H9 (cell line): ENCODE results near the gene GRM1. TPM values are rescaled to one million over a fixed set of nuclear protein-coding genes. Genes with fewer than 3 reads are reported as not detected.

Source experiments
- DNase-seq: peaks from one replicate; pipeline ENCODE4 v3.0.0-alpha.2; 2017
- H2AFZ ChIP-seq: one replicate; pipeline ENCODE4 v1.6.1; 2013; ENCODE audit warnings: mild to moderate bottlenecking, low read length, control low read depth, moderate library complexity
- H2AK5ac ChIP-seq: 2 replicates; pipeline ENCODE4 v1.6.1; 2013; ENCODE audit warnings: low read length, control low read depth, mixed read lengths; ENCODE audit not compliant: insufficient read length
- H2BK120ac ChIP-seq: one replicate; pipeline ENCODE4 v1.6.1; 2013; ENCODE audit warnings: low read depth, mild to moderate bottlenecking, low read length, control low read depth, inconsistent platforms; ENCODE audit not compliant: poor library complexity, severe bottlenecking
- H2BK12ac ChIP-seq: 2 replicates; pipeline ENCODE4 v1.6.1; 2013; ENCODE audit warnings: low read length, control low read depth, mixed read lengths, low read depth; ENCODE audit not compliant: insufficient read length
- H2BK15ac ChIP-seq: 2 replicates; pipeline ENCODE4 v1.6.1; 2013; ENCODE audit warnings: low read depth, low read length, control low read depth
- H2BK20ac ChIP-seq: one replicate; pipeline ENCODE4 v1.6.1; 2013; ENCODE audit warnings: low read depth, mild to moderate bottlenecking, low read length, control low read depth, inconsistent platforms; ENCODE audit not compliant: poor library complexity, severe bottlenecking
- H2BK5ac ChIP-seq: 2 replicates; pipeline ENCODE4 v1.6.1; 2013; ENCODE audit warnings: low read length, control low read depth, mixed read lengths; ENCODE audit not compliant: insufficient read length
- H3K14ac ChIP-seq: 2 replicates; pipeline ENCODE4 v1.6.1; 2013; ENCODE audit warnings: low read length, control low read depth; ENCODE audit not compliant: insufficient read depth
- H3K18ac ChIP-seq: 2 replicates; pipeline ENCODE4 v1.6.1; 2013; ENCODE audit warnings: low read depth, mild to moderate bottlenecking, mixed read lengths, low read length, control low read depth; ENCODE audit not compliant: insufficient read length
- H3K23ac ChIP-seq: 2 replicates; pipeline ENCODE4 v1.6.1; 2013; ENCODE audit warnings: low read length, control low read depth, mixed read lengths, low read depth; ENCODE audit not compliant: insufficient read length
- H3K23me2 ChIP-seq: 2 replicates; pipeline ENCODE4 v1.6.1; 2013; ENCODE audit warnings: low read depth, mild to moderate bottlenecking, mixed read lengths, low read length, control low read depth; ENCODE audit not compliant: insufficient read length, poor library complexity, severe bottlenecking
- H3K27ac ChIP-seq: 2 replicates; pipeline ENCODE4 v1.5.1; 2013; ENCODE audit warnings: low read length, control low read depth, mixed read lengths, low read depth; ENCODE audit not compliant: insufficient read length
- H3K27me3 ChIP-seq: 2 replicates; pipeline ENCODE4 v1.6.1; 2013; ENCODE audit warnings: low read length, control low read depth, inconsistent platforms; ENCODE audit not compliant: insufficient read depth
- H3K4ac ChIP-seq: 2 replicates; pipeline ENCODE4 v1.6.1; 2013; ENCODE audit warnings: low read depth, mild to moderate bottlenecking, control low read depth, inconsistent platforms, low read length, moderate library complexity
- H3K4me1 ChIP-seq: 2 replicates; pipeline ENCODE4 v1.6.1; 2013; ENCODE audit warnings: low read length, control low read depth, inconsistent platforms; ENCODE audit not compliant: insufficient read depth
- H3K4me2 ChIP-seq: 2 replicates; pipeline ENCODE4 v1.6.1; 2013; ENCODE audit warnings: low read length, control low read depth, mixed read lengths; ENCODE audit not compliant: insufficient read length, insufficient read depth
- H3K56ac ChIP-seq: 2 replicates; pipeline ENCODE4 v1.6.1; 2013; ENCODE audit warnings: low read depth, mild to moderate bottlenecking, mixed read lengths, low read length, control low read depth; ENCODE audit not compliant: insufficient read length
- H3K79me1 ChIP-seq: 2 replicates; pipeline ENCODE4 v1.6.1; 2013; ENCODE audit warnings: low read depth, mild to moderate bottlenecking, moderate library complexity, low read length, control low read depth, inconsistent platforms; ENCODE audit not compliant: insufficient read depth, poor library complexity, severe bottlenecking
- H3K79me2 ChIP-seq: 2 replicates; pipeline ENCODE4 v1.6.1; 2013; ENCODE audit warnings: low read length, control low read depth, inconsistent platforms; ENCODE audit not compliant: insufficient read depth
- H3K9ac ChIP-seq: 2 replicates; pipeline ENCODE4 v1.6.1; 2013; ENCODE audit warnings: low read length, control low read depth, mixed read lengths; ENCODE audit not compliant: insufficient read length; ENCODE audit errors: extremely low read depth
- H3K9me3 ChIP-seq: one replicate; pipeline ENCODE4 v1.6.1; 2013; ENCODE audit warnings: low read depth, low read length, inconsistent platforms; ENCODE audit not compliant: control insufficient read depth
- H3T11ph ChIP-seq: one replicate; pipeline ENCODE4 v1.6.1; 2013; ENCODE audit warnings: mild to moderate bottlenecking, low read length, control low read depth, inconsistent platforms
- H4K20me1 ChIP-seq: one replicate; pipeline ENCODE4 v1.6.1; 2013; ENCODE audit not compliant: control insufficient read depth, insufficient read length, insufficient read depth
- H4K5ac ChIP-seq: 2 replicates; pipeline ENCODE4 v1.6.1; 2013; ENCODE audit warnings: low read depth, mild to moderate bottlenecking, mixed read lengths, low read length, control low read depth; ENCODE audit not compliant: insufficient read length
- H4K8ac ChIP-seq: replicated peaks from 2 replicates; pipeline ENCODE4 v1.6.1; 2013; ENCODE audit warnings: low read length, control low read depth, mixed read lengths, low read depth; ENCODE audit not compliant: insufficient read length
- H4K91ac ChIP-seq: 2 replicates; pipeline ENCODE4 v1.6.1; 2013; ENCODE audit warnings: low read depth, mild to moderate bottlenecking, moderate library complexity, mixed read lengths, low read length, control low read depth; ENCODE audit not compliant: insufficient read length
- H3K27ac Mint-ChIP-seq, 3 experiments: 2 replicates in 2 of 3; 3 replicates in 1 of 3; pipeline ENCODE4 v1.8.0; 2020 to 2021; ENCODE audit warnings: mixed read lengths in 3 of 3, mild to moderate bottlenecking in 1 of 3, moderate library complexity in 1 of 3
- H3K27me3 Mint-ChIP-seq: 2 replicates; pipeline ENCODE4 v1.8.0; 2021; ENCODE audit warnings: low read depth, mild to moderate bottlenecking, moderate library complexity, mixed read lengths
- H3K36me3 Mint-ChIP-seq, 3 experiments: 2 replicates in 2 of 3; 3 replicates in 1 of 3; pipeline ENCODE4 v1.8.0; 2020 to 2021; ENCODE audit warnings: low read depth in 3 of 3, mixed read lengths in 3 of 3; ENCODE audit not compliant: insufficient read depth in 1 of 3
- H3K4me1 Mint-ChIP-seq, 2 experiments: 2 replicates each; pipeline ENCODE4 v1.8.0; 2020; ENCODE audit warnings: mixed read lengths in 2 of 2
- H3K4me3 Mint-ChIP-seq, 2 experiments: 2 replicates in 1 of 2; 3 replicates in 1 of 2; pipeline ENCODE4 v1.8.0; 2020 to 2021; ENCODE audit warnings: mild to moderate bottlenecking in 2 of 2, mixed read lengths in 2 of 2, moderate library complexity in 1 of 2
- H3K9me3 Mint-ChIP-seq, 2 experiments: 2 replicates in 1 of 2; 3 replicates in 1 of 2; pipeline ENCODE4 v1.8.0; 2020; ENCODE audit warnings: mild to moderate bottlenecking in 2 of 2, mixed read lengths in 2 of 2, moderate library complexity in 1 of 2
- CTCF ChIP-seq: fragments of 200-600 bp; sonication (generic); conservative IDR thresholded peaks from 3 replicates; pipeline ENCODE4 v1.8.0; 2021; ENCODE audit warnings: antibody characterized with exemption, mild to moderate bottlenecking
- WGBS: extraction: QIAGEN DNeasy Blood & Tissue Kit; methylation state at CpG from one replicate; pipeline ENCODE4 v1.1.7; 2013; ENCODE audit warnings: missing lambda C conversion rate, low lambda C conversion rate, mixed read lengths; ENCODE audit not compliant: insufficient read length; ENCODE audit errors: extremely low coverage; 5-methylcytosine and 5-hydroxymethylcytosine counted together
- total RNA-seq: library from RNA; stranded (reverse); gene quantifications from 2 replicates; pipeline ENCODE4 v1.2.1, GENCODE V29; 2021

Gene GRM1
- total RNA-seq, 1 experiment from 2014 or later, result 0.39 TPM

DNA sequence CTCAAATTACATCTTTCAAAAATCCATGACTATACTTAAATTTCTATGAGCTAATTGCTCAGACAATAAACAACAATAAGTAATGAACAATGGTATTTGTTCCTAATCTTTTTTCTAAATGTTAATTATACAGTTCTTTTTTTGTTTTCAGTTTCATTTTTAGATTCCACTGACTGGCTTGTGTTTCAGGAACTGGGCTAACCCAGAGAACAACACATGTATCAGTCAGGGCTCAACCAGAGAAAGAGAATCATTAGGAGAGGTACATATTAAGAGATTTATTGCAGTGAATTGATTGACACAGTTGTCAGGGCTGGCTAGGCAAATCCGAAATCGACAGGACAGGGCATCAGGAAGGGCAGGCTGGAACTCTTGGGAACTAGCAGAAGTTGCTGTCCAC lies 182.8 kb downstream of the GRM1 start:
- WGBS, result no CpG with 5 or more reads among the region's 2 CpGs
- no peaks in the 10 kb centered on the region for H3K4me1 ChIP-seq

More for the DNA sequence above, 182.8 kb downstream of the GRM1 start:
- H3T11ph ChIP-seq, result no peak overlapping the region
- Mint-ChIP-seq H3K36me3 (no peaks in the 10 kb centered on the region), H3K9me3 (no peaks in the 10 kb centered on the region), H3K4me1 (peaks cover 8 to 10% of the 10 kb centered on the region in 2 experiments), H3K27me3 (no peaks in the 10 kb centered on the region), H3K4me3 (no peak overlapping the region), H3K27ac (no peak overlapping the region)
- no peak overlapping the region for H2AFZ ChIP-seq
- H4K8ac ChIP-seq, result no peak overlapping the region
- no peak overlapping the region for H2BK12ac ChIP-seq
- DNase-seq, result no peak
- no peaks in the 10 kb centered on the region for H3K23me2 ChIP-seq
- no peak overlapping the region for H4K5ac ChIP-seq
- no peaks in the 10 kb centered on the region for H4K20me1 ChIP-seq
- no peaks in the 10 kb centered on the region for H3K9me3 ChIP-seq
- no peak overlapping the region for H2BK15ac ChIP-seq
- H2BK120ac ChIP-seq, result no peak overlapping the region
- no peaks in the 10 kb centered on the region for H3K27me3 ChIP-seq
- no peak overlapping the region for H2BK20ac ChIP-seq
- no peak overlapping the region for H3K9ac ChIP-seq
- H3K79me2 ChIP-seq, result no peaks in the 10 kb centered on the region
- no peak for TF ChIP-seq CTCF
- no peak overlapping the region for H2BK5ac ChIP-seq
- no peak overlapping the region for H3K4ac ChIP-seq
- H3K14ac ChIP-seq, result no peak overlapping the region
- no peaks in the 10 kb centered on the region for H3K79me1 ChIP-seq
- H3K18ac ChIP-seq, result no peak overlapping the region
- no peak overlapping the region for H4K91ac ChIP-seq
- H3K56ac ChIP-seq, result no peak overlapping the region
- H2AK5ac ChIP-seq, result no peak overlapping the region
- no peak overlapping the region for H3K27ac ChIP-seq
- no peak overlapping the region for H3K4me2 ChIP-seq
- no peak overlapping the region for H3K23ac ChIP-seq
